SKM-1 treated with dmso at 0.1 percent for 144 hours (cell line): ENCODE measurements around the gene MYL4.
"Not testable (repeated sequence)": the region's sequence is repeated elsewhere in the genome, so short reads cannot be mapped to it uniquely, and the experiment has no call there.

Source experiments
- DNase-seq: peaks from one replicate; lab custom pipeline; 2025; ENCODE audit not compliant: unreplicated experiment; lab: John Stamatoyannopoulos, UW

The MYL4 gene

GRCh38 chr17:47239967-47240651 is 31.0 kb downstream of the MYL4 start:
- DNase-seq = peak; percentile 70

DNA sequence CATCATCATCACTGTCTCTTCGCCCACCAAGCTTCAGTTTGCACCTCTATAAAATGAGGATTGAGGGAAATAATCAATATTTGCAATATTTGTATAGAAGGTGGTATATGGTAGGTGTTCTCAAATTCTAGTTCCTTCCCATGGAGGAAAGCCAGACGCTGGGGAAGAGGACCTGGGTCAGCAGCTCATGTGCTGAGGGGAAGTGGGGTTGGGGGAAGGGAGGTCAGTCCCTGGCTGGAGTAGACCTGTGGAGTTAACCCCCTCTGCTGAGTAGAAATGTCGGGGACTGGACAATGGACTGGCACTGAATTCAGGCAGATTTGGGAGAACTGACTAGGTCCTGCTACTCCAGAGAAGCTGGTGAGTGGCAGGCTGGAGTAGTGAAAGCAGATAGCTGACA is 31.7 kb downstream of the MYL4 start:
- no peak for DNase-seq

DNA sequence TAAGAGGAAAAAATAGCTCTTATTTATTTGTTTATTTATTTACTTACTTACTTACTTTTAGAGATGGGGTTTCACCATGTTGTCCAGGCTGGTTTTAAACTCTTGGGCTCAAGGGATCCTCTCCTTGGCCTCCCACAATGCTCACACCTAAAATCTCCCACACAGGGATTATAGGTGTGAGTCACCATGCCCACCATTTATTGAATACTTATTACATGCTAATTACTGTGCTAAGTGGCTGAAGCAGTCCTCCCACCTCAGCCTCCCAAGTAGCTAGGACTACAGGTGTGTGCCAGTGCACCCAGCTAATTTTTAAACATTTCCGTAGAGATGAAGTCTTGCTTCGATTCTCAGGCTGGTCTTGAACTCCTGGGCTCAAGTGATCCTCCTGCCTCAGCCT is 33.5 kb downstream of the MYL4 start:
- no peak for DNase-seq

- DNase-seq = no peak
Measured at GRCh38 chr17:47243737-47244598, 34.8 kb downstream of the MYL4 start.

DNA sequence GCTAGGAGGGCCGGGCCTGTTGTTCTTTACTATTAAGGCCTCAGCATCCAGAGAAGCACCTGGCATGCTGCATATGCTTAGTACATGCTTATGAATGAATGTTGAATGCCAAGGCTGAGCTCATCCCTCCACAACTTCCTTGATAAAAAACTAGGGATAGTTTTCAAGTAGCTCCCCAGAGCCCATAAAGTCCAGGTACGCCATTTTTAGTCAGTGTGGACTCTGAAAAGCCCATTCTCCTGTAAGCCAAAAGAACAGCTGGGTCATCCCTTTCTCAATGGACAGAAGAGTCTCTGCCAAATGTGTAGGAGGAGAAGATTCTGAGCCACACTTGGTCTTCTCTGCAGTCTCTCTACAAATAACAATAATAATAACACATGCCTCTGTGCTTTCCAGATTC is 35.5 kb downstream of the MYL4 start:
- DNase-seq = no peak

- DNase-seq = no peak
Measured at GRCh38 chr17:47246120-47246519, 37.0 kb downstream of the MYL4 start.

- DNase-seq = no peak
Measured at GRCh38 chr17:47250855-47251254, 41.7 kb downstream of the MYL4 start.

DNA sequence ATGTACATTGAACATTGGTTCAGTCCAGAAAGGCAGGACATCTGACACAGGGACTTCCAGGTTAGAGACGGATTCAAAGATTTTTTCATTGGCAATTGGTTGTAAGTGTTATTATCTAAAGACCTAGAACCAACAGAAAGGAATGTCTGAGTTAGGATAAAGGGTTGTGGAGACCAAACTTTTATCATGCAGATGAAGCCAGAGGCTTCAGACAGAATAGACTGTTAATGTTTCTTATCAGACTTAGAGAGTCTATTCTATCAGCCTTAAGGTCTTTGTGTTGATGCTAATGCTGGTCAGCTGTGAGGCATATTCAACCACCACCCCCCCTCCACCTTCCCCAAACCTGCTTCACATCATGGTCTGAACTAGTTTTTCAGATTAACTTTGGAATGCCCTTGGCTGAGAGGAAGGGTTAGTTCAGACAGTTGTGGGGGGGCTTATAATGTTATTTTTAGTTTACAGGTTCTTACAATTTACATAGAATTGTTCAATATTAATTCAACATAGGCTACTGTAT is 42.3 kb downstream of the MYL4 start:
- no peak for DNase-seq

DNA sequence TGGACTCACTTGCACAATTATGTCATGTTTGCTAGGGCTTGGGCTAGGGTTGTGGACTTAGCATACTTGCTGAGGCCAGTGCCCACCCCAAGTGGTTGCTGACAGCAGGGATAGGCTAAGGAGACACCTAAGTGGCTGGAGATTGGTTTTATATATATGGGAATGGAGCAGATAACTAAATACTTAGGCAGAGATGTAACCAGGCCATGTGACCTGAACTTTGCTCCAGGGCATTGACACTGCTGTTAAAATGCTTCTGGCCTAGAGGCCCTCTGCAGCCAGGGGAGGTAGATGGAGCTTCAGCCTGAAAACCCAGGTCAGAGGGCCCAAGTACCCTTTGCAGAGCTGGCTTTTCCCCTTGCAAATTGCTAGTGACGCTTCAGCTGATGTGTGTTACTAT is 43.1 kb downstream of the MYL4 start:
- no peak for DNase-seq

- DNase-seq = no peak
Measured at GRCh38 chr17:47252766-47253512, 43.8 kb downstream of the MYL4 start.

- DNase-seq = peak; percentile 55
Measured at GRCh38 chr17:47253541-47254402, 44.6 kb downstream of the MYL4 start, which contains the start of gene ITGB3. Gene ITGB3, plus strand, starts transcription at chr17:47253827. Its CDS starts 35 bp downstream, at chr17:47253862.

GRCh38 chr17:47254403-47254943 is 45.3 kb downstream of the MYL4 start:
- DNase-seq = no peak

DNA sequence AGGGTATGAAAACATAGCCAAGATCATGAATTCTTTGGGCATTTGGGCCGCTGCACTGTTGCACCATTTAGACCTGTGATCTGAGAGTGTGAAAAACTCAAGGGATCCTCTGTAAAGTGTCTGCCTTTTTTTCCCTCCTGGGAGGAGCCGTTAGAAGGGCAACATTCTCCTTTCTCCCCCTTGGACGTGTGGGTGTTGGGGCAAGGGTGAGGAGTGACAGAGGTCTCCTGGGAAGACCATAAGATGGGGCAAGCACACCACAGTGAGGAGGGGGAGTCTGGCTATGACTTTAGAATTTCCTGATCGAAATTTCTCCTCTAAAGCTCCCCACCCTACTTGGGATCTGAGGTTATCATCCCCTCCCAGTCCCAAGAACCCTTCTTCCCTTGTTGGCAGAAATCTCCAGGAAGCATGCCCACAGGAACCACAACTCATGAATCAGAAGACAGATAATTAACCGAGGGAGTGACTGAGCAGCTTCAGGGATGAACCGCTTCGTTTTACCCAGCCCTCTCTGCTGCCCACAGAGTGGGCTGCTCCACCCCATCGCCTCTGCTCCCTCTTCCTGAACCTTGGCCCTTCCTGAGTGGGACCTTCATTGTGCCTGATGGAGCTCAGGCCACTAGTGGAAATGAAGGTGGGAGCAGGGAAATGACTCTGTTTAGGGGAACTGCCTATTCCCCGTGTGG is 48.6 kb downstream of the MYL4 start:
- no peak for DNase-seq

- no peak for DNase-seq
Measured at GRCh38 chr17:47262586-47262985, 53.4 kb downstream of the MYL4 start.

- DNase-seq = no peak
Measured at GRCh38 chr17:47264166-47264565, 55.0 kb downstream of the MYL4 start.

DNA sequence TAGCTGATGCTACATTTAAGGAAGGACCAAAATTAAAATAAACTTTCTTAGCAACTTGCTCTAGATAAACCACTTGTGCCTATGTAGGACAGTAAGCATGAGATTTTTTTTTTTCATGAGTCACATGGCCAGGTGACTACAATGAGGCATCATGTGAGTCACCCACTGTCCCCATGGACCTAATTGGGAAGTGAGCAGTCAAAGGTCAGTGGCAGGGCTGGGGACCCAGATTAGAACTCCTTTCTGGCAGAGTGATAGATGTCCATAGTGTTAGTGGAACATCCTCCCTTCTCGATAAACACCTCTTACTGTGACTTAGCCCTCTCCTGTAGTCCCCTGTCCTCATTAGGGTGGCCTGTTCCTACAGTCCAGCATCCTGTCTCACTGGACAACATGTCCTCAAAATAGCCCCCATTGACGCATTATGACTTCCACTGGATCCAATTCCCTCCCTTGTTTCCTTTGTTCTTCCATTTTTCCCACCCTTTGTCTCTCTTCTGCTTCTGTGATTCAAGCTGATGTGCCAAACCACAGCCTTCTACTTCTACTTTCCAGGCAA is 56.9 kb downstream of the MYL4 start:
- no peak for DNase-seq

DNA sequence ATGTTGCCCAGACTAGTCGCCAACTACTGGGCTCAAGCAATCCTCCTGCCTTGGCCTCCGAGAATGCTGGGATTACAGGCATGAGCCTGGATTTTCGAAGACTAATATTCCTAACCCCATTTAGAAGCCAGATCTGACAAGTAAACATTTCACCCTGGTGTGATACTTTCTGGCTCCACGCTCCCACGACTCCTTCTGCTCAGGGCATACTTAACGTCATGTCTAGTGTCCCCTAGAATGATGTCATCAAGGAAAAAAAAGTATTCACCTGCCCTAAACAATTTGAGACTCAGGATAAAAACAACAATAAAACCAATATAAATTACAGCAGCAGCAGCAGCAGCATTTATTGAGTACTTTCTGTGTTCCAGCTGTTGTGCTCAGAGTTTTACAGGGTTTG is 57.6 kb downstream of the MYL4 start:
- DNase-seq = no peak

GRCh38 chr17:47267354-47267828 is 58.2 kb downstream of the MYL4 start:
- no peak for DNase-seq

DNA sequence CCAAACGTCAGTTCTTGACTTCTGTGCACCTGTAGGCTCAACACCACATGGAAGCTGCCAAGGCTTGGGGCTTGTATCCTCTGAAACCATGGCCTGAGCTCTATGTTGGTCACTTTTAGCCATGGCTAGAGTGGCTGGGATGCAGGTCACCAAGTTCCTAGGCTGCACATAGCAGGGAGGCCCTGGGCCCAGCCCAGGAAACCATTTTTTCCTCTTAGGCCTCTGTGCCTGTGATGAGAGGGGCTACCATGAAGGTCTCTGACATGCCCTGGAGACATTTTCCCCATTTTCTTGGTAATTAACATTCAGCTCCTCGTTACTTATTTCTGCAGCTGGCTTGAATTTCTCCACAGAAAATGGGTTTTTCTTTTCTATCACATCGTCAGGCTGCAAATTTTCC is 59.8 kb downstream of the MYL4 start:
- DNase-seq = not testable (repeated sequence)
